Esophagus squamous epithelium (tissue), 5 donors: ENCODE results near the gene GPR68. TPM values are rescaled to one million over a fixed set of nuclear protein-coding genes. Genes with fewer than 3 reads are reported as not detected.

Experiments used
- DNase-seq: peaks from one replicate; lab custom pipeline; 2025; lab: John Stamatoyannopoulos, UW
- H3K27ac ChIP-seq, 4 donors: fragments of 200-600 bp; sonication (generic); one replicate each; pipeline ENCODE4 v1.5.1; 2016 to 2019; ENCODE audit warnings: mild to moderate bottlenecking in 1 of 4
- H3K27me3 ChIP-seq, 4 donors: fragments of 200-600 bp; sonication (generic); 1 replicate in 3 of 4; 2 replicates in 1 of 4; pipeline versions ENCODE4 v1.5.1 to v1.6.0; 2017 to 2021; ENCODE audit warnings: antibody characterized with exemption in 1 of 4
- H3K36me3 ChIP-seq, 3 donors: fragments of 200-600 bp; sonication (generic); one replicate each; pipeline ENCODE4 v1.5.1; 2016 to 2019
- H3K4me1 ChIP-seq, 3 donors: fragments of 200-600 bp; sonication (generic); one replicate each; pipeline ENCODE4 v1.5.1; 2017 to 2019
- H3K4me3 ChIP-seq, 4 donors: fragments of 200-600 bp; sonication (generic); 1 replicate in 3 of 4; 2 replicates in 1 of 4; pipeline ENCODE4 v1.5.1; 2016 to 2019; ENCODE audit warnings: mild to moderate bottlenecking in 2 of 4, moderate library complexity in 1 of 4
- H3K9me3 ChIP-seq, 3 donors: fragments of 200-600 bp; sonication (generic); one replicate each; pipeline ENCODE4 v1.5.1; 2016 to 2019
- POLR2A ChIP-seq, 4 donors: fragments of 450-650 bp; IDR thresholded peaks; one replicate each; pipeline ENCODE4 v1.6.1; 2017; ENCODE audit warnings: antibody characterized with exemption in 4 of 4, mild to moderate bottlenecking in 4 of 4, moderate library complexity in 3 of 4
- WGBS, 2 donors: methylation state at CpG; one replicate each; pipeline ENCODE4 v1.1.5; 2018; 5-methylcytosine and 5-hydroxymethylcytosine counted together
- intact Hi-C: fragments of 100-400 bp; cut with DNase I; formaldehyde crosslinking; loops from one replicate; pipeline ENCODE4 v1.15.0; 2022
- total RNA-seq, 4 donors: library from RNA; depleted of rRNA; stranded (reverse); fragments of >200 nt; gene quantifications; one replicate each; pipeline ENCODE4 v1.1.0, GENCODE V29; 2016
- TF ChIP-seq, protein P1 (sequence below), 6 experiments: fragments of 450-650 bp in 4 of 6; fragments of 200-600 bp in 2 of 6; sonication (generic) in 2 of 6; IDR thresholded peaks; one replicate each; pipeline ENCODE4 v1.5.1; 2016 to 2019; ENCODE audit warnings: antibody characterized with exemption in 6 of 6, mild to moderate bottlenecking in 4 of 6, moderate library complexity in 4 of 6
- donor health status: DM: yes; HTN: yes; CAD: no.

GPR68 gene
- total RNA-seq, 4 donors from 2014 or later, result 4.0 to 17.5 (median 10.2) TPM

DNA sequence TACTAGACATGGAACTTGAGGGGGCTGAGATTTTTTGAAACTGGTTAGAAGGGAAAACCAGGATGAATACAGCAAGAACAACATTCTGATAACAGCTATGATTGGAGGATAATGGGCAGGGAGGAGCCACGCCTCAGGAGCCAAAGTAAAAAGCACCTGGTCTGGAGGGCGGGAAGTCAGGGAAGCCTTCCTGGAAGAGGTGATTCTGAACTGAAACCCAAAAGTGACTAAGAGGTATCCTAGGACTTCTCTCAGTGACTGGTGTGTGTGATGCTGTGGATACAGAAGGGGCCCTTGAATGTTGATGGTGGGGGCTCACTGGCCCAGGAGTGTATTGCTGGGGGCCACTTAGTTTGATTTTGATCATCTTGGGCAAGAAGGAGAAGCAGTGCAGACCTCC, 18.8 kb upstream of the GPR68 start:
- Histone ChIP-seq H3K9me3 (no peaks in the 10 kb centered on the region), H3K36me3 (no peaks in the 10 kb centered on the region), H3K27ac (peak overlapping the region in 3 of 4 donors; percentile 71 to 84 (median 78)), H3K4me1 (peaks cover 19 to 56% (median 20%) of the 10 kb centered on the region in 3 donors), H3K4me3 (peak overlapping the region in 2 of 4 donors; percentile 37 to 74), H3K27me3 (peaks cover 0 to 10% (median 0%) of the 10 kb centered on the region in 4 donors)
- TF ChIP-seq, protein P1, sequence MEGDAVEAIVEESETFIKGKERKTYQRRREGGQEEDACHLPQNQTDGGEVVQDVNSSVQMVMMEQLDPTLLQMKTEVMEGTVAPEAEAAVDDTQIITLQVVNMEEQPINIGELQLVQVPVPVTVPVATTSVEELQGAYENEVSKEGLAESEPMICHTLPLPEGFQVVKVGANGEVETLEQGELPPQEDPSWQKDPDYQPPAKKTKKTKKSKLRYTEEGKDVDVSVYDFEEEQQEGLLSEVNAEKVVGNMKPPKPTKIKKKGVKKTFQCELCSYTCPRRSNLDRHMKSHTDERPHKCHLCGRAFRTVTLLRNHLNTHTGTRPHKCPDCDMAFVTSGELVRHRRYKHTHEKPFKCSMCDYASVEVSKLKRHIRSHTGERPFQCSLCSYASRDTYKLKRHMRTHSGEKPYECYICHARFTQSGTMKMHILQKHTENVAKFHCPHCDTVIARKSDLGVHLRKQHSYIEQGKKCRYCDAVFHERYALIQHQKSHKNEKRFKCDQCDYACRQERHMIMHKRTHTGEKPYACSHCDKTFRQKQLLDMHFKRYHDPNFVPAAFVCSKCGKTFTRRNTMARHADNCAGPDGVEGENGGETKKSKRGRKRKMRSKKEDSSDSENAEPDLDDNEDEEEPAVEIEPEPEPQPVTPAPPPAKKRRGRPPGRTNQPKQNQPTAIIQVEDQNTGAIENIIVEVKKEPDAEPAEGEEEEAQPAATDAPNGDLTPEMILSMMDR (IDR thresholded peaks at IDR 0.05), result no peak
- no peak for TF ChIP-seq POLR2A (IDR thresholded peaks at IDR 0.05)
- intact Hi-C loops, result no loop called here
- DNase-seq, result no peak
- 58 to 67% methylated on average over 2 of the region's 2 CpGs for WGBS, 2 donors

DNA sequence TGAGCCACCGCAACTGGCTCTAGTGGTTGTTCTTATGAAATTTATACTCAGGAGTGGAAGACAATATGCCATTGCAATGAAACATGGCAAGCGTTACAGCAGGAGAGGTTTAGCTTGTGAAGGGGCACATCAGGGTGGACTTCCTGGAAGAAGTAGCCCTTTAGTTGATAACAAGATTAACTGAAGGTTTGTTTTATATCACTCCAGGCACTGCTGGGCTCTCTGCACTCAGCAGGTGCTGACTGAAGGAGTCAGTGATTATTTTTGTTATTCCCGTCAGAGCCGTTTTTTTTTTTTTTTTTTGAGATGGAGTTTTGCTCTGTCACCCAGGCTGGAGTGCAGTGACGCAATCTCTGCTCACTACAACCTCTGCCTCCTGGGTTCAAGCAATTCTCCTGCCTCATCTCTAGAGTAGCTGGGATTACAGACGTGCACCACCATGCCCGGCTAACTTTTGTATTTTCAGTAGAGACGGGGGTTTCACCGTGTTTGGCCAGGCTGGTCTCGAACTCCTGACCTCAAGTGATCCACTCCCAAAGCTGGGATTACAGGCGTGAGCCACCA, 17.6 kb upstream of the GPR68 start:
- Histone ChIP-seq H3K27me3 (peaks cover 0 to 10% (median 0%) of the 10 kb centered on the region in 4 donors), H3K9me3 (no peaks in the 10 kb centered on the region), H3K27ac (peak overlapping the region in 3 of 4 donors; percentile 13 to 31 (median 14)), H3K4me1 (peaks cover 30 to 69% (median 31%) of the 10 kb centered on the region in 3 donors), H3K4me3 (no peak overlapping the region), H3K36me3 (no peaks in the 10 kb centered on the region)
- 43 to 46% methylated on average over 9 of the region's 11 CpGs for WGBS, 2 donors
- intact Hi-C loops, result no loop called here
- DNase-seq, result no peak
- TF ChIP-seq, protein P1 (IDR thresholded peaks at IDR 0.05), result no peak
- TF ChIP-seq POLR2A (IDR thresholded peaks at IDR 0.05), result no peak

DNA sequence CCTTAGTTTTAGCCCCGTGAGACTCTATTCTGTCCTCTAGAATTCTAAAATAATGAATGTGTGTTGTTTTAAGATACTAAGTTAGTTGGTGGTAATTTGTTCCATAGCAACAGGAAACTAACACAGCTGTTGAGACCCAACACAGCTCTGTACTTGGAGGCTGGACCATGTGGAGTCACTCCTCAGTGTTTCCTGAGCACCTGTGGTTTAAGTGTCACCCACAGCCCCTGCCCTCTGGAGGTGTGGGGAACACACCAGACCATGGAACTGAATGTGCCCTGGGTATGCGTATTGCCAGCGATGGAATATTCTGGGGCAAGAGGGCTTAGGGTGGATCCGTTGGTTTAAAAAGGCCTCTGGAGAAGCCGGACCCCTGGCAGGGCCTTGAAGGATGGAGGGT, 16.6 kb upstream of the GPR68 start:
- no peak overlapping the region for H3K27ac ChIP-seq
- H3K9me3 ChIP-seq, result no peaks in the 10 kb centered on the region
- DNase-seq, result no peak
- intact Hi-C loops, result no loop called here
- peaks cover 0 to 10% (median 0%) of the 10 kb centered on the region in 4 donors for H3K27me3 ChIP-seq
- H3K36me3 ChIP-seq, result no peaks in the 10 kb centered on the region
- no peak overlapping the region for H3K4me3 ChIP-seq
- H3K4me1 ChIP-seq, result peaks cover 39 to 78% (median 41%) of the 10 kb centered on the region in 3 donors
- 93 to 96% methylated on average over 5 of the region's 5 CpGs for WGBS, 2 donors
- TF ChIP-seq, protein P1 (IDR thresholded peaks at IDR 0.05), result no peak

DNA sequence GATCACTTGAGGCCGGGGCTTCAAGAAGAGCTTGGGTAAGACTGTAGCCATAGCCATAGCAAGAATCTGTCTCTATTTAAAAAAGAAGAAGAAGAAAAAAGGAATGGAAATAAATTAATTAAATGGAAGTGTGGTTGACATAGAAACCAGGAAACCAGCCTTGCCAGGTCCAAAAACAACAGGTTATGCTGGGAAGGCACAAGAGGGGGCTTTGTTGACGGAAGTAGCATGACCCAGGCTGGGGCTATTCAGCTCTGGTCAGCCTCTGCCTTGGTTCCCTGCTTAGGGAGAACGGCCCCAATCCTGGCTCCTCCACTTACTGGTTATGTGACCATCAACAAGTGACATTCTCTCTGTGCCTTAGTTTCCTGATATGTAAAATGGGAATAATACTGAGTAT, 14.4 kb upstream of the GPR68 start:
- Histone ChIP-seq H3K9me3 (no peaks in the 10 kb centered on the region), H3K27ac (peak overlapping the region; percentile 61 to 82 (median 76)), H3K4me3 (no peak overlapping the region), H3K27me3 (peaks cover 0 to 2% (median 0%) of the 10 kb centered on the region in 4 donors), H3K4me1 (peaks cover 37 to 73% (median 37%) of the 10 kb centered on the region in 3 donors), H3K36me3 (no peaks in the 10 kb centered on the region)
- TF ChIP-seq, protein P1 (IDR thresholded peaks at IDR 0.05), result no peak
- no peak for TF ChIP-seq POLR2A (IDR thresholded peaks at IDR 0.05)
- intact Hi-C loops, result no loop called here
- WGBS, 2 donors, result 68 to 69% methylated on average over 3 of the region's 3 CpGs
- no peak for DNase-seq

GRCh38 chr14:91258011-91258618, 13.6 kb upstream of the GPR68 start:
- Histone ChIP-seq H3K4me3 (peak overlapping the region in 1 of 4 donors; percentile 18), H3K27ac (peak overlapping the region; percentile 61 to 82 (median 76)), H3K36me3 (no peaks in the 10 kb centered on the region), H3K4me1 (peaks cover 38 to 72% (median 40%) of the 10 kb centered on the region in 3 donors), H3K27me3 (no peaks in the 10 kb centered on the region), H3K9me3 (no peaks in the 10 kb centered on the region)
- DNase-seq, result no peak
- 21 to 32% methylated on average over 12 to 15 of the region's 16 CpGs for WGBS, 2 donors
- TF ChIP-seq POLR2A (IDR thresholded peaks at IDR 0.05), result no peak
- TF ChIP-seq, protein P1 (IDR thresholded peaks at IDR 0.05), result no peak
- intact Hi-C loops, result no loop called here
